A549 (cell line): Measurements from ENCODE around the gene MYH11. TPM values are rescaled to one million over a fixed set of nuclear protein-coding genes. Genes with fewer than 3 reads are reported as not detected.

Experiments
- ATAC-seq, 2 experiments: fragments of 200-7000 bp in 1 of 2; fragments of >200 bp in 1 of 2; cut with Nextera tagmentation in 1 of 2; cut with Tn5 transposase in 1 of 2; 3 replicates each; pipeline versions ENCODE4 v1.8.0 to v1.9.1; 2018 to 2020; ENCODE audit warnings: mild to moderate bottlenecking in 1 of 2, moderate library complexity in 1 of 2
- CTCF ChIA-PET: fragments of 300-600 bp; sonication (Branson Sonifier 250); formaldehyde crosslinking; extraction: SDS; loops from one replicate; lab custom pipeline; 2021; ENCODE audit warnings: antibody characterized with exemption, inconsistent platforms; lab: Yijun Ruan, JAX
- POLR2A ChIA-PET: fragments of 350-600 bp; formaldehyde crosslinking; extraction: SDS; loops from one replicate; lab custom pipeline; 2021; ENCODE audit warnings: antibody characterized with exemption, inconsistent platforms; lab: Yijun Ruan, JAX
- DNase-seq, 2 experiments: peaks; one replicate each; pipeline versions ENCODE4 v3.0.0 to v3.0.0-alpha.2; 2011 to 2016; ENCODE audit warnings: low read depth in 1 of 2, low spot score in 1 of 2
- FAIRE-seq: peaks from 2 replicates; lab custom pipeline; 2011; peaks lifted over from hg19 to GRCh38; lab: Jason Lieb, UNC
- H3K27ac ChIP-seq, 2 experiments: fragments of >200 bp; sonication (Bioruptor Twin); formaldehyde crosslinking; 3 replicates each; pipeline ENCODE4 v1.5.1; 2016 to 2017
- H3K4me1 ChIP-seq: fragments of >200 bp; sonication (Bioruptor Twin); formaldehyde crosslinking; 3 replicates; pipeline ENCODE4 v1.6.1; 2016
- H3K4me2 ChIP-seq: fragments of >200 bp; sonication (Bioruptor Twin); formaldehyde crosslinking; 3 replicates; pipeline ENCODE4 v1.6.1; 2016
- H3K4me3 ChIP-seq: fragments of >200 bp; sonication (Bioruptor Twin); formaldehyde crosslinking; 3 replicates; pipeline ENCODE4 v1.5.1; 2016
- H3K9me3 ChIP-seq: fragments of >200 bp; sonication (Bioruptor Twin); formaldehyde crosslinking; 3 replicates; pipeline ENCODE4 v1.6.1; 2016
- ATOH8 ChIP-seq: fragments of 250-450 bp; sonication (Bioruptor Pico); IDR thresholded peaks from 2 replicates; pipeline ENCODE4 v1.5.0; 2020; ENCODE audit warnings: low read depth, mild to moderate bottlenecking, moderate library complexity
- BHLHE40 ChIP-seq: IDR thresholded peaks from 2 replicates; pipeline ENCODE4 v1.6.1; 2012; ENCODE audit warnings: low read depth, low read length, inconsistent platforms
- CEBPB ChIP-seq, 2 experiments: fragments of >200 bp in 1 of 2; sonication (Bioruptor Twin) in 1 of 2; formaldehyde crosslinking in 1 of 2; IDR thresholded peaks; 2 replicates each; pipeline ENCODE4 v1.6.1; 2012 to 2016
- CHD2 ChIP-seq: fragments of 150-350 bp; IDR thresholded peaks from 2 replicates; pipeline ENCODE4 v1.6.1; 2014; ENCODE audit warnings: low read length; ENCODE audit not compliant: partially characterized antibody
- EHMT2 ChIP-seq: fragments of 200-600 bp; sonication (generic); IDR thresholded peaks from 2 replicates; pipeline ENCODE4 v1.6.1; 2016; ENCODE audit warnings: antibody characterized with exemption, low read depth, mild to moderate bottlenecking, moderate library complexity
- EP300 ChIP-seq, 2 experiments: fragments of >200 bp; sonication (Bioruptor Twin); formaldehyde crosslinking; IDR thresholded peaks; 2 replicates in 1 of 2; 3 replicates in 1 of 2; pipeline ENCODE4 v1.6.1; 2016 to 2017
- ESRRA ChIP-seq: fragments of 150-350 bp; IDR thresholded peaks from 2 replicates; pipeline ENCODE4 v1.6.1; 2014; ENCODE audit warnings: mild to moderate bottlenecking, low read length, borderline replicate concordance
- FOSB ChIP-seq: fragments of 250-450 bp; sonication (Bioruptor Pico); IDR thresholded peaks from 2 replicates; pipeline ENCODE4 v1.5.0; 2020; ENCODE audit warnings: mild to moderate bottlenecking, moderate library complexity
- FOSL2 ChIP-seq, 2 experiments: fragments of 450-650 bp in 1 of 2; fragments of >200 bp in 1 of 2; sonication (Bioruptor Twin) in 1 of 2; formaldehyde crosslinking; IDR thresholded peaks; 2 replicates each; pipeline versions ENCODE4 v1.5.0 to v1.6.1; 2016 to 2020; ENCODE audit warnings: mild to moderate bottlenecking in 1 of 2, moderate library complexity in 1 of 2
- GATA3 ChIP-seq: IDR thresholded peaks from 2 replicates; pipeline ENCODE4 v1.6.1; 2012; ENCODE audit warnings: borderline replicate concordance
- HDAC2 ChIP-seq: fragments of 200-600 bp; sonication (generic); IDR thresholded peaks from 2 replicates; pipeline ENCODE4 v1.6.1; 2016
- HES2 ChIP-seq: fragments of >200 bp; sonication (Bioruptor Twin); formaldehyde crosslinking; IDR thresholded peaks from 2 replicates; pipeline ENCODE4 v1.6.1; 2016
- HOXB13 ChIP-seq: fragments of 250-450 bp; sonication (Bioruptor Pico); IDR thresholded peaks from 2 replicates; pipeline ENCODE4 v1.5.0; 2020; ENCODE audit warnings: low read depth, mild to moderate bottlenecking, moderate library complexity
- HOXB5 ChIP-seq: fragments of 250-450 bp; sonication (Bioruptor Pico); IDR thresholded peaks from 2 replicates; pipeline ENCODE4 v1.5.0; 2020; ENCODE audit warnings: mild to moderate bottlenecking, moderate library complexity
- JUN ChIP-seq, 2 experiments: fragments of >200 bp; sonication (Bioruptor Twin); formaldehyde crosslinking; IDR thresholded peaks; 2 replicates in 1 of 2; 3 replicates in 1 of 2; pipeline ENCODE4 v1.6.1; 2016 to 2017
- JUNB ChIP-seq: fragments of >200 bp; sonication (Bioruptor Twin); formaldehyde crosslinking; IDR thresholded peaks from 2 replicates; pipeline ENCODE4 v1.6.1; 2016
- MAFK ChIP-seq: fragments of 450-650 bp; IDR thresholded peaks from 2 replicates; pipeline ENCODE4 v1.6.1; 2014; ENCODE audit not compliant: partially characterized antibody
- MAX ChIP-seq: IDR thresholded peaks from 2 replicates; pipeline ENCODE4 v1.6.1; 2012
- MAZ ChIP-seq: fragments of 150-350 bp; IDR thresholded peaks from 2 replicates; pipeline ENCODE4 v1.6.1; 2014; ENCODE audit warnings: antibody characterized with exemption, low read depth, low read length, borderline replicate concordance
- MYC ChIP-seq: IDR thresholded peaks from 2 replicates; pipeline ENCODE4 v1.6.1; 2012; ENCODE audit warnings: mild to moderate bottlenecking, inconsistent platforms, low read length, improper control_type of control experiment, borderline replicate concordance
- PBX3 ChIP-seq: IDR thresholded peaks from 2 replicates; pipeline ENCODE4 v1.6.1; 2012
- POLR2A ChIP-seq: IDR thresholded peaks from 2 replicates; pipeline ENCODE4 v1.6.1; 2012; ENCODE audit warnings: mild to moderate bottlenecking, low read length
- RAD21 ChIP-seq, 2 experiments: fragments of >200 bp in 1 of 2; sonication (Bioruptor Twin) in 1 of 2; formaldehyde crosslinking in 1 of 2; IDR thresholded peaks in 1 of 2; conservative IDR thresholded peaks in 1 of 2; 2 replicates in 1 of 2; 3 replicates in 1 of 2; pipeline ENCODE4 v1.6.1; 2012 to 2018; ENCODE audit warnings: inconsistent platforms in 1 of 2
- RNF2 ChIP-seq: fragments of 200-600 bp; sonication (generic); IDR thresholded peaks from 2 replicates; pipeline ENCODE4 v1.6.1; 2016; ENCODE audit warnings: low read depth, mild to moderate bottlenecking, antibody characterized with exemption, moderate library complexity, borderline replicate concordance
- SMC3 ChIP-seq: fragments of >200 bp; sonication (Bioruptor Twin); formaldehyde crosslinking; IDR thresholded peaks from 3 replicates; pipeline ENCODE4 v1.6.1; 2018; ENCODE audit warnings: inconsistent platforms
- SREBF2 ChIP-seq: fragments of 450-650 bp; IDR thresholded peaks from 2 replicates; pipeline ENCODE4 v1.6.1; 2014; ENCODE audit warnings: mild to moderate bottlenecking, moderate library complexity
- USF2 ChIP-seq: fragments of 450-650 bp; IDR thresholded peaks from 2 replicates; pipeline ENCODE4 v1.6.1; 2014; ENCODE audit warnings: antibody characterized with exemption
- ZC3H11A ChIP-seq: fragments of 450-650 bp; IDR thresholded peaks from 2 replicates; pipeline ENCODE4 v1.6.1; 2014; ENCODE audit warnings: antibody characterized with exemption, mild to moderate bottlenecking
- ZFP36 ChIP-seq: fragments of 450-650 bp; IDR thresholded peaks from 2 replicates; pipeline ENCODE4 v1.6.1; 2014; ENCODE audit warnings: borderline replicate concordance; ENCODE audit not compliant: partially characterized antibody
- ZNF302 ChIP-seq: fragments of 250-450 bp; sonication (Bioruptor Pico); IDR thresholded peaks from 2 replicates; pipeline ENCODE4 v1.9.0; 2021; ENCODE audit warnings: inconsistent platforms, mild to moderate bottlenecking, moderate library complexity
- ZSCAN20 ChIP-seq: fragments of 250-450 bp; sonication (Bioruptor Pico); IDR thresholded peaks from 2 replicates; pipeline ENCODE4 v1.8.0; 2022; ENCODE audit warnings: mild to moderate bottlenecking, moderate library complexity
- WGBS: methylation state at CpG from one replicate; pipeline ENCODE4 v1.1.6; 2017; ENCODE audit errors: missing lambda C conversion rate; 5-methylcytosine and 5-hydroxymethylcytosine counted together
- polyA plus RNA-seq, 4 experiments: library from polyadenylated mRNA; depleted of rRNA in 3 of 4; stranded (reverse); fragments of >200 nt; fragmentation: RNase III in 1 of 4; extraction: RNeasy Plus Mini Kit Qiagen cat#74134 plus additional on column Dnase treatment in 1 of 4; gene quantifications; 2 replicates in 3 of 4; 3 replicates in 1 of 4; pipeline ENCODE4 v1.2.3, GENCODE V29; 2011 to 2017

MYH11 gene
- polyA plus RNA-seq, 2 of the 4 experiments (the other 2 are of a cell fraction), result 0.03 to 0.09 TPM

GRCh38 chr16:15900357-15900756, 43.5 kb upstream of the MYH11 start:
- CTCF ChIA-PET, result interaction anchor here (0.5 to 2.8 kb wide), 7 partner anchors 13 to 227 kb away, joined by 3 to 14 read pairs (median 3); partner anchors contain the start of gene CEP20

GRCh38 chr16:15899538-15900100, 42.8 kb upstream of the MYH11 start:
- ChIA-PET CTCF (interaction anchor here (0.5 to 2.8 kb wide), 13 partner anchors 8 to 228 kb away, joined by 3 to 14 read pairs (median 3); partner anchors contain the start of gene CEP20), POLR2A (interaction anchor here (1.1 to 1.9 kb wide), 7 partner anchors 11 to 122 kb away, joined by 4 to 25 read pairs (median 5); partner anchors contain the start of gene CEP20)

More at GRCh38 chr16:15900357-15900756, 43.5 kb upstream of the MYH11 start:
- H3K4me1 ChIP-seq, result peaks cover 50% of the 10 kb centered on the region
- ATAC-seq, result no peak
- TF ChIP-seq USF2 (0 out of 2 replicates have a peak, but pooled peaks have one; percentile 7), ZFP36 (no peak), HES2 (no peak)
- H3K4me3 ChIP-seq, result no peak overlapping the region
- no peak for FAIRE-seq
- H3K9me3 ChIP-seq, result no peaks in the 10 kb centered on the region
- POLR2A ChIA-PET, result interaction anchor here (0.6 to 1.9 kb wide), 8 partner anchors 12 to 122 kb away, joined by 3 to 25 read pairs (median 4); partner anchors contain the start of gene CEP20
- peak overlapping the region; percentile 66 for H3K4me2 ChIP-seq
- WGBS, result 88% methylated on average over 3 of the region's 3 CpGs
- DNase-seq, result no peak
- H3K27ac ChIP-seq, result peak overlapping the region; percentile 90 to 91

More at GRCh38 chr16:15899538-15900100, 42.8 kb upstream of the MYH11 start:
- Histone ChIP-seq H3K9me3 (no peaks in the 10 kb centered on the region), H3K4me3 (no peak overlapping the region), H3K27ac (peak overlapping the region; percentile 90 to 91), H3K4me1 (peaks cover 50% of the 10 kb centered on the region), H3K4me2 (peak overlapping the region; percentile 66)
- WGBS, result 2% methylated on average over 8 of the region's 9 CpGs
- FAIRE-seq, result peak; percentile 94
- peak; percentile 95 for DNase-seq
- peak; percentile 96 to 99 for ATAC-seq
- TF ChIP-seq HOXB13 (CRISPR knock-in tag), result 0 out of 2 replicates have a peak, but pooled peaks have one; percentile 38
- no peak for TF ChIP-seq FOSB (CRISPR knock-in tag)
- TF ChIP-seq JUN (IDR thresholded peaks at IDR 0.05), result peak; percentile 81 to 92
- no peak for TF ChIP-seq ZC3H11A
- TF ChIP-seq FOSL2 (IDR thresholded peaks at IDR 0.05), result peak; percentile 92
- peak; percentile 99 for TF ChIP-seq FOSL2 (CRISPR knock-in tag; IDR thresholded peaks at IDR 0.05)
- TF ChIP-seq EHMT2, result no peak
- peak; percentile 79; the same call in 1 of the 2 replicates for TF ChIP-seq GATA3
- no peak for TF ChIP-seq HOXB5 (CRISPR knock-in tag)
- no peak for TF ChIP-seq ESRRA
- no peak for TF ChIP-seq POLR2A
- no peak for TF ChIP-seq RNF2
- TF ChIP-seq BHLHE40, result no peak
- TF ChIP-seq ZSCAN20 (CRISPR knock-in tag), result no peak
- TF ChIP-seq RAD21 (conservative IDR thresholded peaks at IDR 0.05 in 1 of 2, IDR thresholded peaks at IDR 0.05 in 1 of 2), result peak; percentile 39 to 58
- no peak for TF ChIP-seq ATOH8 (CRISPR knock-in tag)
- no peak for TF ChIP-seq MAZ
- no peak for TF ChIP-seq MYC
- TF ChIP-seq EP300 (IDR thresholded peaks at IDR 0.05), result peak; percentile 54 to 86; a peak in 2 of 5 replicates
- peak in 1 of 2 experiments; percentile 87; a peak in 2 of 4 replicates for TF ChIP-seq CEBPB (IDR thresholded peaks at IDR 0.05)
- peak; percentile 38; the same call in 2 of the 3 replicates for TF ChIP-seq SMC3
- no peak for TF ChIP-seq SREBF2
- peak; percentile 76 for TF ChIP-seq MAX
- TF ChIP-seq JUNB, result peak; percentile 88
- 0 out of 2 replicates have a peak, but pooled peaks have one; percentile 17 for TF ChIP-seq ZNF302 (CRISPR knock-in tag)
- peak; percentile 16 for TF ChIP-seq MAFK
- TF ChIP-seq CHD2, result peak; percentile 60
- TF ChIP-seq PBX3, result peak; percentile 51
- TF ChIP-seq HDAC2, result no peak
